ENCODE results near the gene KIR3DL1. TPM values are rescaled to one million over a fixed set of nuclear protein-coding genes. Genes with fewer than 3 reads are reported as not detected.

The KIR3DL1 gene
- total RNA-seq, 4 donors from 2014 or later: not detected

DNA sequence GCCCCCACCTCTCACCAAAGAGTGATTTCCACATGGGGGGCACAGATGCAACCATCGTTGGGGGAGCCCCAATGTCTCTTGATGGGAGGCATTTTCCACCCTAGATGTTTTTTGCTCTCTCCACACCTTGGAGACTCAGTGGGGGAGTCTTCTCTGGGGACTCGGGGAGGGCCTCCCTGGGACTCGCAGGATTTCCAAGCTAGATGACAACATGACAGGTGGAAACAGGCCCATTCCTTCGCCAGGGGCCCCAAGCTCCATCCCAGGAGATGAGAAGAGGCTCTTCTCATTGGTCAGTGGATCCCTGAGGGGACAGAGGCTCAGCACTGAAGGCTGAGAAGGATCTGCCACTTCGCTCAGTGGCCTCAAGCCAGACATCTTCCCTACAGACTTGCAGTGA is 25.6 kb upstream of the KIR3DL1 start:
- TF ChIP-seq CTCF (IDR thresholded peaks at IDR 0.05) (no peak), POLR2A (IDR thresholded peaks at IDR 0.05) (no peak)
- H3K4me3 ChIP-seq (ENCODE audit: low read depth, poor library complexity, severe bottlenecking): no peak overlapping the region
- intact Hi-C loops (cut with DNase I; ENCODE audit: low total_unique reads): no loop called here
- WGBS, 2 donors: 71% methylated on average over 5 of the region's 5 CpGs
- peak in 1 of 2 donors; percentile 71 for DNase-seq (ENCODE audit: low spot score in 2 of 2)

- 76 to 87% methylated on average over 6 of the region's 6 CpGs for WGBS, 2 donors
- TF ChIP-seq CTCF (IDR thresholded peaks at IDR 0.05): no peak
- TF ChIP-seq POLR2A (IDR thresholded peaks at IDR 0.05): no peak
- no peak overlapping the region for H3K4me3 ChIP-seq (ENCODE audit: low read depth, poor library complexity, severe bottlenecking)
- DNase-seq (ENCODE audit: low spot score in 2 of 2): no peak
- intact Hi-C loops (cut with DNase I; ENCODE audit: low total_unique reads): no loop called here
Observed at GRCh38 chr19:54791476-54791875, 24.8 kb upstream of the KIR3DL1 start.

- intact Hi-C loops (cut with DNase I; ENCODE audit: low total_unique reads): no loop called here
- TF ChIP-seq CTCF (IDR thresholded peaks at IDR 0.05) (no peak), POLR2A (IDR thresholded peaks at IDR 0.05) (no peak)
- 51 to 57% methylated on average over 8 of the region's 8 CpGs for WGBS, 2 donors
- no peak for DNase-seq (ENCODE audit: low spot score in 2 of 2)
- no peak overlapping the region for H3K4me3 ChIP-seq (ENCODE audit: low read depth, poor library complexity, severe bottlenecking)
Observed at GRCh38 chr19:54792814-54793213, 23.5 kb upstream of the KIR3DL1 start.

DNA sequence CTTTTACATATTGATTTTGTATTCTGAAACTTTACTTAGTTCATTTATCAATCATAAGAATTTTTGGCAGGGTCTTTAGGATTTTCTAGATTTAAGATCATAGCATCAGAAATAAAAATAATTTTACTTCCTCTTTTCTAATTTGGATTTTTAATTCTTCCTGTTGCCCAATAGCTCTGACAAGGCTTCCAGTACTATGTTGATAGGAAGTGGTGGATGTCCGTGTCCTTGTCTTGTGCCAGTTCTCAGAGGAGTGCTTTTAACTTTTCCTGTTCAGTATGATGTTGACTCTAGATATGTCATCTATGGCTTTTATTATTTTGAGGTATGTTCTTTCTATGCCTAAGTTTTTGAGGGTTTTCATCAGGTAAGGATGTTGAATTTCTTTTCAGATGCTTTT is 20.5 kb upstream of the KIR3DL1 start:
- no peak for DNase-seq (ENCODE audit: low spot score in 2 of 2)
- TF ChIP-seq CTCF (IDR thresholded peaks at IDR 0.05) (no peak), POLR2A (IDR thresholded peaks at IDR 0.05) (no peak)
- WGBS, 2 donors: 52 to 55% methylated on average over 1 of the region's 1 CpG
- no peak overlapping the region for H3K4me3 ChIP-seq (ENCODE audit: low read depth, poor library complexity, severe bottlenecking)
- intact Hi-C loops (cut with DNase I; ENCODE audit: low total_unique reads): no loop called here

DNA sequence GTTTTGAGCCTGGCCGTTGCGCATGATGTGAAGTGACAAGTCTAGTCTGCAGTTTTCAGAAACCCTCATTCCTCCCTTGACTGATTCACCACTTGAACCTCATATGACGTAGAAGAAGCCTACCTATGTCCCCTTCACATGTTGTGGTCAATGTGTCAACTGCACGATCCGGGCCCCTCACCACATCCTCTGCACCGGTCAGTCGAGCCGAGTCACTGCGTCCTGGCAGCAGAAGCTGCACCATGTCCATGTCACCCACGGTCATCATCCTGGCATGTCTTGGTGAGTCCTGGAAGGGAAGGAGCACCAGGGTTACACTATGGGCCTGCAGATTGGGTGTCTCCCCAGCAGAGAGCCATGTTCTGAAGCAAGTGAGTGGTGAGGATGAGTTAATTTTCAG is 12.9 kb upstream of the KIR3DL1 start, which contains the start of gene KIR2DL4:
KIR2DL4 (plus strand) TSS at position 201 of the 400 bp plus-strand sequence; CDS start at position 243, 42 bp downstream.
- intact Hi-C loops (cut with DNase I; ENCODE audit: low total_unique reads): no loop called here
- TF ChIP-seq CTCF (IDR thresholded peaks at IDR 0.05) (no peak), POLR2A (IDR thresholded peaks at IDR 0.05) (no peak)
- peak in 1 of 2 donors; percentile 71 for DNase-seq (ENCODE audit: low spot score in 2 of 2)
- WGBS, 2 donors: 90 to 93% methylated on average over 10 of the region's 10 CpGs
- no peak within 1 kb of the TSS for H3K4me3 ChIP-seq (ENCODE audit: low read depth, poor library complexity, severe bottlenecking)

- no peak overlapping the region for H3K4me3 ChIP-seq (ENCODE audit: low read depth, poor library complexity, severe bottlenecking)
- intact Hi-C loops (cut with DNase I; ENCODE audit: low total_unique reads): no loop called here
- no peak for TF ChIP-seq POLR2A (IDR thresholded peaks at IDR 0.05)
- TF ChIP-seq CTCF (IDR thresholded peaks at IDR 0.05): no peak
- 51 to 59% methylated on average over 5 of the region's 5 CpGs for WGBS, 2 donors
- peak in 1 of 2 donors; percentile 50 for DNase-seq (ENCODE audit: low spot score in 2 of 2)
Observed at GRCh38 chr19:54804101-54804500, 12.2 kb upstream of the KIR3DL1 start.
